ENCODE results near the gene APBA2. TPM values are rescaled to one million over a fixed set of nuclear protein-coding genes. Genes with fewer than 3 reads are reported as not detected.

APBA2 gene
- total and polyA plus RNA-seq, 2 of the 4 experiments (the other 2 are of a cell fraction), result 21.7 to 33.0 TPM

- no peak for DNase-seq
- Histone ChIP-seq H3K4ac (ENCODE audit: low read depth, low read length) (no peak overlapping the region), H2BK120ac (ENCODE audit: low read depth, low read length) (no peak overlapping the region), H2AK9ac (replicated peaks; ENCODE audit: low read depth, low read length, poor library complexity) (no peak overlapping the region), H2BK15ac (ENCODE audit: low read depth, low read length) (no peak overlapping the region), H2AK5ac (ENCODE audit: low read depth, low read length) (no peak overlapping the region), H3K36me3 (ENCODE audit: control insufficient read depth, insufficient read depth, low read length) (no peaks in the 10 kb centered on the region), H3K4me2 (ENCODE audit: low read depth, low read length) (no peak overlapping the region), H2BK20ac (ENCODE audit: low read depth, low read length) (no peak overlapping the region), H3K56ac (ENCODE audit: extremely low read depth, insufficient read depth, low read length) (no peak overlapping the region), H3K9ac (ENCODE audit: low read depth, low read length) (no peak overlapping the region), H3K4me1 (ENCODE audit: control insufficient read depth, insufficient read depth, low read length) (peaks cover 11% of the 10 kb centered on the region), H3K79me1 (ENCODE audit: low read depth in 1 of 2, low read length in 2 of 2) (peaks cover 6 to 41% of the 10 kb centered on the region in 2 experiments), H4K5ac (ENCODE audit: low read depth, low read length) (no peak overlapping the region), H4K91ac (ENCODE audit: insufficient read depth, low read depth, low read length) (no peak overlapping the region), H3K23ac (ENCODE audit: low read depth, low read length) (no peak overlapping the region), H2AFZ (replicated peaks; ENCODE audit: low read length, poor library complexity) (no peak overlapping the region), H3K9me1 (ENCODE audit: insufficient read depth, low read length) (peaks cover 3% of the 10 kb centered on the region; the same call in 1 of the 2 replicates), H3K4me3 (ENCODE audit: insufficient read depth, low read depth, low read length) (no peak overlapping the region), H3K27ac (ENCODE audit: insufficient read depth, low read length) (no peak overlapping the region), H3K27me3 (ENCODE audit: control insufficient read depth, insufficient read depth, low read length) (no peaks in the 10 kb centered on the region), H4K20me1 (ENCODE audit: insufficient read depth, low read length) (peaks cover 7% of the 10 kb centered on the region; the same call in 1 of the 2 replicates), H3K18ac (ENCODE audit: low read depth, low read length) (no peak overlapping the region), H2BK5ac (ENCODE audit: low read depth, low read length, poor library complexity, severe bottlenecking) (no peak overlapping the region), H3K9me3 (ENCODE audit: control insufficient read depth, insufficient read depth, low read length) (no peaks in the 10 kb centered on the region), H3K14ac (replicated peaks; ENCODE audit: low read depth, low read length) (no peak overlapping the region), H4K8ac (ENCODE audit: low read depth in 2 of 2, low read length in 2 of 2) (no peak overlapping the region)
- ChIA-PET CTCF (no interaction called here), POLR2A (ENCODE audit: unreplicated experiment) (no interaction called here)
- dilution Hi-C loops (cut with HindIII; ENCODE audit: low sequenced_read_pairs, unreplicated experiment), result no loop called here
- WGBS, 2 experiments (ENCODE audit: extremely low coverage in 2 of 2, insufficient read length in 1 of 2), result 93% methylated on average over 4 of the region's 20 CpGs; no CpG with 5 or more reads in 1 of the 2 experiments
- ATAC-seq (ENCODE audit: low read depth), result no peak
- in situ Hi-C loops (cut with MboI; ENCODE audit: low sequenced_read_pairs), result no loop called here
- intact Hi-C loops (cut with micrococcal nuclease), result loop anchor here (10.0 kb wide), 1 partner anchor 101 kb away; no protein-coding TSS in a partner anchor
- no TSS peak for BruUV-seq (replicated peaks)
- TF ChIP-seq CHD1 (IDR thresholded peaks at IDR 0.05; ENCODE audit: low read depth, low read length), result no peak
- no peak for TF ChIP-seq ELK1 (IDR thresholded peaks at IDR 0.05; ENCODE audit: borderline replicate concordance, low read depth, low read length)
- no peak for TF ChIP-seq RAD21 (IDR thresholded peaks at IDR 0.05; ENCODE audit: low read length)
- TF ChIP-seq POLR2A (IDR thresholded peaks at IDR 0.05; ENCODE audit: low read depth, low read length), result no peak
- TF ChIP-seq BHLHE40 (IDR thresholded peaks at IDR 0.05; ENCODE audit: low read depth, low read length), result no peak
- no peak for TF ChIP-seq MAFK (IDR thresholded peaks at IDR 0.05; ENCODE audit: low read depth, low read length)
- TF ChIP-seq NFE2L2 (IDR thresholded peaks at IDR 0.05; ENCODE audit: low read depth, low read length), result no peak
- no peak for TF ChIP-seq SMC3 (IDR thresholded peaks at IDR 0.05; ENCODE audit: low read depth, low read length)
- no peak for TF ChIP-seq RFX5 (IDR thresholded peaks at IDR 0.05; ENCODE audit: low read depth, low read length)
- TF ChIP-seq FOS (IDR thresholded peaks at IDR 0.05; ENCODE audit: low read depth, low read length), result no peak
- TF ChIP-seq MXI1 (IDR thresholded peaks at IDR 0.05; ENCODE audit: borderline replicate concordance, low read depth, low read length), result no peak
- no peak for TF ChIP-seq CTCF (conservative IDR thresholded peaks at IDR 0.05; ENCODE audit: low read depth, low read length)
- no peak for TF ChIP-seq MAZ (IDR thresholded peaks at IDR 0.05; ENCODE audit: borderline replicate concordance, low read depth, low read length)
- no peak for TF ChIP-seq RCOR1 (IDR thresholded peaks at IDR 0.05; ENCODE audit: insufficient replicate concordance, low read length)
- TF ChIP-seq USF2 (IDR thresholded peaks at IDR 0.05; ENCODE audit: low read depth, low read length), result no peak
Observed at GRCh38 chr15:28983432-28984311, 97.9 kb downstream of the APBA2 start.
